SK-N-SH treated with all-trans-retinoic acid at 6 μM for 48 hours (cell line): ENCODE results near the gene PCDH9.

Experiments
- ATAC-seq: fragments of 200-7000 bp; cut with Tn5 transposase; 3 replicates; pipeline ENCODE4 v1.9.1; 2020; ENCODE audit warnings: mild to moderate bottlenecking, moderate library complexity
- ARNTL ChIP-seq: fragments of 450-650 bp; formaldehyde crosslinking; IDR thresholded peaks from 2 replicates; pipeline ENCODE4 v1.5.0; 2020; ENCODE audit warnings: low read depth, mild to moderate bottlenecking, moderate library complexity, borderline replicate concordance
- BACH2 ChIP-seq: fragments of 250-450 bp; sonication (Bioruptor Pico); IDR thresholded peaks from 2 replicates; pipeline ENCODE4 v1.9.0; 2021; ENCODE audit warnings: mild to moderate bottlenecking, borderline replicate concordance
- CSDC2 ChIP-seq: fragments of 250-450 bp; sonication (Bioruptor Pico); IDR thresholded peaks from 2 replicates; pipeline ENCODE4 v1.5.0; 2020; ENCODE audit warnings: mild to moderate bottlenecking, moderate library complexity
- ESRRG ChIP-seq: fragments of 250-450 bp; sonication (Bioruptor Pico); IDR thresholded peaks from 2 replicates; pipeline ENCODE4 v1.6.1; 2021; ENCODE audit warnings: mild to moderate bottlenecking
- GLIS3 ChIP-seq: fragments of 250-450 bp; sonication (Bioruptor Pico); IDR thresholded peaks from 2 replicates; pipeline ENCODE4 v1.5.0; 2020; ENCODE audit warnings: mild to moderate bottlenecking, moderate library complexity
- ISL1 ChIP-seq: fragments of 250-450 bp; sonication (Bioruptor Pico); IDR thresholded peaks from 2 replicates; pipeline ENCODE4 v2.1.2; 2022; ENCODE audit warnings: mild to moderate bottlenecking, moderate library complexity
- OSR1 ChIP-seq: fragments of 250-450 bp; sonication (Bioruptor Pico); IDR thresholded peaks from 2 replicates; pipeline ENCODE4 v1.8.0; 2022; ENCODE audit warnings: moderate library complexity, mild to moderate bottlenecking, inconsistent platforms
- PATZ1 ChIP-seq: fragments of 250-450 bp; sonication (Bioruptor Pico); IDR thresholded peaks from 2 replicates; pipeline ENCODE4 v1.8.0; 2020; ENCODE audit warnings: mild to moderate bottlenecking, moderate library complexity, borderline replicate concordance
- POU6F1 ChIP-seq: fragments of 250-450 bp; sonication (Bioruptor Pico); IDR thresholded peaks from 2 replicates; pipeline ENCODE4 v1.8.0; 2021; ENCODE audit warnings: low read depth, mild to moderate bottlenecking, moderate library complexity, borderline replicate concordance
- PPARA ChIP-seq: fragments of 250-450 bp; sonication (Bioruptor Pico); IDR thresholded peaks from 2 replicates; pipeline ENCODE4 v1.5.0; 2020; ENCODE audit warnings: mild to moderate bottlenecking, borderline replicate concordance
- RARB ChIP-seq: fragments of 250-450 bp; sonication (Bioruptor Pico); IDR thresholded peaks from 2 replicates; pipeline ENCODE4 v1.8.0; 2021; ENCODE audit warnings: mild to moderate bottlenecking, moderate library complexity
- TCF4 ChIP-seq: fragments of 250-450 bp; sonication (Bioruptor Pico); IDR thresholded peaks from 2 replicates; pipeline ENCODE4 v1.8.0; 2021; ENCODE audit warnings: mild to moderate bottlenecking, moderate library complexity, borderline replicate concordance
- TOX ChIP-seq: fragments of 250-450 bp; sonication (Bioruptor Pico); IDR thresholded peaks from 2 replicates; pipeline ENCODE4 v1.8.0; 2021; ENCODE audit warnings: mild to moderate bottlenecking, moderate library complexity, borderline replicate concordance
- TSHZ2 ChIP-seq: fragments of 250-450 bp; sonication (Bioruptor Pico); IDR thresholded peaks from 2 replicates; pipeline ENCODE4 v1.5.0; 2020; ENCODE audit warnings: mild to moderate bottlenecking, moderate library complexity
- ZC3H10 ChIP-seq: fragments of 250-450 bp; sonication (Bioruptor Pico); IDR thresholded peaks from 2 replicates; pipeline ENCODE4 v1.5.1; 2021; ENCODE audit warnings: mild to moderate bottlenecking, moderate library complexity
- ZNF70 ChIP-seq: fragments of 450-650 bp; formaldehyde crosslinking; IDR thresholded peaks from 2 replicates; pipeline ENCODE4 v1.5.0; 2020; ENCODE audit warnings: mild to moderate bottlenecking, moderate library complexity
- ZNF8 ChIP-seq: fragments of 450-650 bp; formaldehyde crosslinking; IDR thresholded peaks from 2 replicates; pipeline ENCODE4 v1.5.0; 2020; ENCODE audit warnings: mild to moderate bottlenecking, moderate library complexity
- TF ChIP-seq, protein P1 (sequence below): fragments of 250-450 bp; sonication (Bioruptor Pico); IDR thresholded peaks from 2 replicates; pipeline ENCODE4 v1.5.1; 2021; ENCODE audit warnings: mild to moderate bottlenecking, moderate library complexity

Gene PCDH9

DNA sequence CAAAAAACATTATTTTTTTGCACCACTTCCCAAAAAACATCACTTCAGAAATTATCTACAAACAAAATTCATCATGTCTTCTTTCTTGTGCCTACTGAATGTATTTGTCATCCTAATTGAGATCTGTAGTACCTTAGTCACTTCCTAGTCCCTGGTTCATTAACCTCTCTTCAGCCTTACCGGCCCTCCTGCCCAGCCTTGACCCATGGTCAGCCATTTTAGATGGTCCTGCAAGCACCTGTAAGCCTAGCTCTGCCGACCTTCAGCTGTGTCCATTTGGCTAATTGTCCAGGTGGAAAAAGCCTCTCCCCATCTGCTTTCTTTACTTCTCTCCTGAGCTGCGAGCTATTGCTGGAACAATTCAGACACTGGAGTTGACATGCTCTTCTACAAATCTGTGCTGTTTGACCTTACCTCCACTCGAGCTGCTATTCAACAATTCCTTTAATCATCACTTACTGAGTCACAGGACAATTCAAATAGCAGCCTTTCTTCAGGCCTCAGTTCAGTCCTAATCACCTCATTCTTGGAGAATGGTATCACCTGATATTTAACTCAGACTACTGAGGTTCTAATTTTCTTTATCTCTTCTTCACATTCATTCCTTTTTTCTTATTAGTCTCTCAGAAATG, 882.5 kb downstream of the PCDH9 start (continued):
- no peak for TF ChIP-seq TSHZ2 (CRISPR knock-in tag)
- no peak for TF ChIP-seq TCF4 (CRISPR knock-in tag)
- no peak for TF ChIP-seq ZNF8 (CRISPR knock-in tag)

GRCh38 chr13:66345971-66346370, 884.2 kb downstream of the PCDH9 start:
- TF ChIP-seq ESRRG (CRISPR knock-in tag) (no peak), RARB (CRISPR knock-in tag) (no peak), ZC3H10 (CRISPR knock-in tag) (no peak), TOX (CRISPR knock-in tag) (no peak), ARNTL (CRISPR knock-in tag) (no peak), OSR1 (CRISPR knock-in tag) (no peak), BACH2 (CRISPR knock-in tag) (no peak)
- no peak for ATAC-seq

DNA sequence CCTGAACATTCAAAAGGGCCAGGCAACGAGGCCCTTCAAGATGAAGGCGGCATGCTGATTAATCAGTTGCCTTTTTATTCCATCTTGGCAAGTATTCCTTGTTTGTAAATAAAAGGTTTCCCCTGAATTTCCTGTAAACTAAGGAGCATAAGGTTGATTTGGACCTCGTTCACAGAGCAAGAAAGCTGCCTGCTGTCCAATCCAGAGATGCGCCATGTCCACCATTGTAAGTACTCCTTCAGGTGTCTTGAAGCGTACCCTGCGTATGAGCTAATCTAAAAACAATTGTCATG, 884.7 kb downstream of the PCDH9 start:
- TF ChIP-seq ZC3H10 (CRISPR knock-in tag) (no peak), ISL1 (CRISPR knock-in tag) (no peak), CSDC2 (CRISPR knock-in tag) (no peak), GLIS3 (CRISPR knock-in tag) (no peak), RARB (CRISPR knock-in tag) (no peak), POU6F1 (CRISPR knock-in tag) (no peak), ARNTL (CRISPR knock-in tag) (no peak), ZNF70 (no peak), ZNF8 (CRISPR knock-in tag) (no peak), PATZ1 (no peak)
- TF ChIP-seq, protein P1, sequence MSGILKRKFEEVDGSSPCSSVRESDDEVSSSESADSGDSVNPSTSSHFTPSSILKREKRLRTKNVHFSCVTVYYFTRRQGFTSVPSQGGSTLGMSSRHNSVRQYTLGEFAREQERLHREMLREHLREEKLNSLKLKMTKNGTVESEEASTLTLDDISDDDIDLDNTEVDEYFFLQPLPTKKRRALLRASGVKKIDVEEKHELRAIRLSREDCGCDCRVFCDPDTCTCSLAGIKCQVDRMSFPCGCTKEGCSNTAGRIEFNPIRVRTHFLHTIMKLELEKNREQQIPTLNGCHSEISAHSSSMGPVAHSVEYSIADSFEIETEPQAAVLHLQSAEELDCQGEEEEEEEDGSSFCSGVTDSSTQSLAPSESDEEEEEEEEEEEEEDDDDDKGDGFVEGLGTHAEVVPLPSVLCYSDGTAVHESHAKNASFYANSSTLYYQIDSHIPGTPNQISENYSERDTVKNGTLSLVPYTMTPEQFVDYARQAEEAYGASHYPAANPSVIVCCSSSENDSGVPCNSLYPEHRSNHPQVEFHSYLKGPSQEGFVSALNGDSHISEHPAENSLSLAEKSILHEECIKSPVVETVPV (CRISPR knock-in tag) = no peak
- ATAC-seq = no peak

DNA sequence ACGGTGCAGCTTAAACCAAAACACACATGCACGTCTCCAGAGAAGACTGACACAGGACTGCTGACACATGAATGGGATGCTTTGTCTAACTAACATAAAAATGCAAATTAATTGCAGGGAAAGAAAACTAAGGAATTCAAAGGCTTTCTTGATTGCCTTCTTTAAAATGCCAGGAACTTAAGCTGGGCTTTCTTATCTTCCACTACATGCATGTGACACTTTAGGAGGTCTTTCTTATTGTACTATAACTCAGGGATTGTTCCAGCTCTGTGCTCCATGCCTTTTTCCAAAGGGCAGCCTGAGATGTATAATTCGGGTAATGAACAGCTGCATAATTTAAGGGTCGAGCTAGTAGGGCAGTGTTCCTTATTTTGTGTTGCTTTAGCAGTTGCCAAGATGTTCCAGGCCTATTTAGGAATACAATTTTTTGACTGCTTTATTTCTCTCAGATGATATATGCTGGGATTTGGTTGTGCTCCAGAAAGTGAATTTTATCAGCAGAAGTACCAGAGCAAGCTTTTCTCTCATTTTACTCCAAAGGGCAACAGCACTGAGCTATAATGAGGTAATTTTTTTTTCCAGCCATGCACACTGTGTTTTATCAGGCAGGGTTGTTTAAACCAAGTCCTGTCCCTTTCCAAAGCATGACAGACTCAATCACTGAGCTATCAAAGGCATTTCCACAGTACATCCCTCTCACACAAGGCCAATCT, 885.2 kb downstream of the PCDH9 start:
- TF ChIP-seq ZNF70 (no peak), BACH2 (CRISPR knock-in tag) (no peak), ISL1 (CRISPR knock-in tag) (no peak), PPARA (CRISPR knock-in tag) (no peak), POU6F1 (CRISPR knock-in tag) (no peak), CSDC2 (CRISPR knock-in tag) (no peak), OSR1 (CRISPR knock-in tag) (no peak)
- TF ChIP-seq, all 23 proteins: peak for 0
- no peak for ATAC-seq
